ENCODE measurements around the gene AUTS2. TPM values are rescaled to one million over a fixed set of nuclear protein-coding genes. Genes with fewer than 3 reads are reported as not detected.

AUTS2 gene
- total and polyA plus RNA-seq, 2 experiments from 2014 or later = 32.0 to 91.0 TPM

DNA sequence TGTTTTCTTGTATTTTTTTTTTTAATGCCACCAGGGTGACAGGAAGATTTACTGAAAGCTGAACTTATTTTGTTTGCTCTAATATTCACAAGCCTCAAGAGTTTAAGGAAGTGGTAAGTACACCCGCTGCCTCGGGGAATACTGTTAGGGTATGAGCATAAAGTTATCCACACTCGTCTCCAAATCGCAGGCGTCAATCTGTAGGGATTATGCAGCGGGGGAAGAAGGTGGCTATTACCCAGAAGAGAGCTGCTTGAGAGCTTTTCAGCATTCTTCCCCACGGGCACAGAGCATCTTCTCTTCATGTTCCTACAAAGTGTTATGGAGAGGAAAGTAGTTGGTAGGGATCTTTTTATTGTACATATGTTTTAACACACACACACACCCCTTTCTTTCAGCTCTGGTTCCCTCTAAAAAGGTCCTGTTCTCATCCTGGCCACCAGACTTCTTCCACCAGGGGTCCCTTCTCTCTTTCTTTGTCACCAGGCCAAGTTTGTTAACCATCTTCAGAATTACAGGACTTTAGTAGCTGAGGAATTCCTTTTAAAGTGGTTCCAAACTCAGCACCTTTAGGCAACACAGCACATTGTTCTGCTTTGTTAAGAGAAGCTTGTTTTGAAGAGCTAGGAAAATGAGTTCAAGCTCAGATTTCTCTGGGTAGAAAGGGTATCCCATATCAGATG, 1122.1 kb downstream of the AUTS2 start:
- ATAC-seq (no peak), DNase-seq (ENCODE audit: low spot score) (peak; percentile 43)
- peaks cover 10% of the 10 kb centered on the region for H3K27me3 Mint-ChIP-seq (ENCODE audit: insufficient read depth, low read depth, poor library complexity)
- peaks cover 69% of the 10 kb centered on the region for H3K4me1 ChIP-seq (ENCODE audit: insufficient read depth)
- no peak overlapping the region for H3K4me2 ChIP-seq
- no peak for TF ChIP-seq ZNF114 (CRISPR knock-in tag; IDR thresholded peaks at IDR 0.05)
- TF ChIP-seq, protein P1, sequence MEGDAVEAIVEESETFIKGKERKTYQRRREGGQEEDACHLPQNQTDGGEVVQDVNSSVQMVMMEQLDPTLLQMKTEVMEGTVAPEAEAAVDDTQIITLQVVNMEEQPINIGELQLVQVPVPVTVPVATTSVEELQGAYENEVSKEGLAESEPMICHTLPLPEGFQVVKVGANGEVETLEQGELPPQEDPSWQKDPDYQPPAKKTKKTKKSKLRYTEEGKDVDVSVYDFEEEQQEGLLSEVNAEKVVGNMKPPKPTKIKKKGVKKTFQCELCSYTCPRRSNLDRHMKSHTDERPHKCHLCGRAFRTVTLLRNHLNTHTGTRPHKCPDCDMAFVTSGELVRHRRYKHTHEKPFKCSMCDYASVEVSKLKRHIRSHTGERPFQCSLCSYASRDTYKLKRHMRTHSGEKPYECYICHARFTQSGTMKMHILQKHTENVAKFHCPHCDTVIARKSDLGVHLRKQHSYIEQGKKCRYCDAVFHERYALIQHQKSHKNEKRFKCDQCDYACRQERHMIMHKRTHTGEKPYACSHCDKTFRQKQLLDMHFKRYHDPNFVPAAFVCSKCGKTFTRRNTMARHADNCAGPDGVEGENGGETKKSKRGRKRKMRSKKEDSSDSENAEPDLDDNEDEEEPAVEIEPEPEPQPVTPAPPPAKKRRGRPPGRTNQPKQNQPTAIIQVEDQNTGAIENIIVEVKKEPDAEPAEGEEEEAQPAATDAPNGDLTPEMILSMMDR (conservative IDR thresholded peaks at IDR 0.05; ENCODE audit: low read depth in 2 of 2) = peak; percentile 32
- H3K27ac Mint-ChIP-seq = no peak overlapping the region
- no peaks in the 10 kb centered on the region for H3K36me3 ChIP-seq (ENCODE audit: insufficient read depth)
- no peak overlapping the region for H3K27ac ChIP-seq (ENCODE audit: low read depth)
- H3K4me3 Mint-ChIP-seq = no peak overlapping the region
- peaks cover 99% of the 10 kb centered on the region for H3K79me2 ChIP-seq (replicated peaks; ENCODE audit: insufficient read depth)
- no peaks in the 10 kb centered on the region for H3K27me3 ChIP-seq (ENCODE audit: insufficient read depth)
- no peaks in the 10 kb centered on the region for H3K9me2 ChIP-seq (ENCODE audit: insufficient read depth)
- H2AFZ ChIP-seq = no peak overlapping the region
- peaks cover 4% of the 10 kb centered on the region; the same call in 2 of the 3 replicates for H3K36me3 Mint-ChIP-seq (ENCODE audit: low read depth)
- no peaks in the 10 kb centered on the region; the same call in 2 of the 3 replicates for H3K9me3 Mint-ChIP-seq
- 0 out of 2 replicates have a peak, but pooled peaks cover 3% of the 10 kb centered on the region for H3F3A ChIP-seq (replicated peaks; ENCODE audit: low read depth)
- peaks cover 52% of the 10 kb centered on the region for H4K20me1 ChIP-seq (replicated peaks; ENCODE audit: insufficient read depth)
- no peak overlapping the region for H3K4me3 ChIP-seq
- H3K4me1 Mint-ChIP-seq = peaks cover 65% of the 10 kb centered on the region

DNA sequence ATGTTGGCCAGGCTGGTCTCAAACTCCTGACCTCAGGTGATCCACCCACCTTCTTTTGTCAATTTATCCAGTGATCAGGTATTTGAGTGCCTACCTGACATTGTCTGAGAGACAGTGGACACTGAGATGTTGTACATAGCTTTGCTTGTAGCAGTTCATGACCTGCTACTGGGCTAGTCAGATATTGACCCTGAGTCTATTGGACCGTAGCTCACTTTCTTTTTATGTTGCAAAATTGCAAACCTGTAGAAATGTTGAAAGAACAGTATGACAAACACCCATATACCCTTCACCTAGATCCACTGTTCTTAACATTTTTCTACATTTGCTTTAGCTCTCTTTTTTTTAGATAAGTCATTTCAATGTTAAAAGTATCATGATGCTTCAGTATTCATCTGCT, 1123.2 kb downstream of the AUTS2 start:
- DNase-seq (ENCODE audit: low spot score) (no peak), ATAC-seq (no peak)
- peaks cover 45% of the 10 kb centered on the region for H4K20me1 ChIP-seq (replicated peaks; ENCODE audit: insufficient read depth)
- peaks cover 3% of the 10 kb centered on the region for H3K27me3 Mint-ChIP-seq (ENCODE audit: insufficient read depth, low read depth, poor library complexity)
- H3K4me2 ChIP-seq = no peak overlapping the region
- peaks cover 73% of the 10 kb centered on the region for H3K4me1 ChIP-seq (ENCODE audit: insufficient read depth)
- H3K36me3 Mint-ChIP-seq (ENCODE audit: low read depth) = no peaks in the 10 kb centered on the region
- no peaks in the 10 kb centered on the region for H3K27me3 ChIP-seq (ENCODE audit: insufficient read depth)
- H3K79me2 ChIP-seq (replicated peaks; ENCODE audit: insufficient read depth) = peaks cover 99% of the 10 kb centered on the region
- no peak overlapping the region for H3K4me3 Mint-ChIP-seq
- no peaks in the 10 kb centered on the region for H3K9me3 Mint-ChIP-seq
- no peaks in the 10 kb centered on the region for H3K9me2 ChIP-seq (ENCODE audit: insufficient read depth)
- H3F3A ChIP-seq (replicated peaks; ENCODE audit: low read depth) = 0 out of 2 replicates have a peak, but pooled peaks cover 3% of the 10 kb centered on the region
- H3K27ac ChIP-seq (ENCODE audit: low read depth) = no peak overlapping the region
- no peak for TF ChIP-seq ZNF114 (CRISPR knock-in tag; IDR thresholded peaks at IDR 0.05)
- TF ChIP-seq JUNB (IDR thresholded peaks at IDR 0.05; ENCODE audit: unreplicated experiment) = no peak
- TF ChIP-seq, protein P2, sequence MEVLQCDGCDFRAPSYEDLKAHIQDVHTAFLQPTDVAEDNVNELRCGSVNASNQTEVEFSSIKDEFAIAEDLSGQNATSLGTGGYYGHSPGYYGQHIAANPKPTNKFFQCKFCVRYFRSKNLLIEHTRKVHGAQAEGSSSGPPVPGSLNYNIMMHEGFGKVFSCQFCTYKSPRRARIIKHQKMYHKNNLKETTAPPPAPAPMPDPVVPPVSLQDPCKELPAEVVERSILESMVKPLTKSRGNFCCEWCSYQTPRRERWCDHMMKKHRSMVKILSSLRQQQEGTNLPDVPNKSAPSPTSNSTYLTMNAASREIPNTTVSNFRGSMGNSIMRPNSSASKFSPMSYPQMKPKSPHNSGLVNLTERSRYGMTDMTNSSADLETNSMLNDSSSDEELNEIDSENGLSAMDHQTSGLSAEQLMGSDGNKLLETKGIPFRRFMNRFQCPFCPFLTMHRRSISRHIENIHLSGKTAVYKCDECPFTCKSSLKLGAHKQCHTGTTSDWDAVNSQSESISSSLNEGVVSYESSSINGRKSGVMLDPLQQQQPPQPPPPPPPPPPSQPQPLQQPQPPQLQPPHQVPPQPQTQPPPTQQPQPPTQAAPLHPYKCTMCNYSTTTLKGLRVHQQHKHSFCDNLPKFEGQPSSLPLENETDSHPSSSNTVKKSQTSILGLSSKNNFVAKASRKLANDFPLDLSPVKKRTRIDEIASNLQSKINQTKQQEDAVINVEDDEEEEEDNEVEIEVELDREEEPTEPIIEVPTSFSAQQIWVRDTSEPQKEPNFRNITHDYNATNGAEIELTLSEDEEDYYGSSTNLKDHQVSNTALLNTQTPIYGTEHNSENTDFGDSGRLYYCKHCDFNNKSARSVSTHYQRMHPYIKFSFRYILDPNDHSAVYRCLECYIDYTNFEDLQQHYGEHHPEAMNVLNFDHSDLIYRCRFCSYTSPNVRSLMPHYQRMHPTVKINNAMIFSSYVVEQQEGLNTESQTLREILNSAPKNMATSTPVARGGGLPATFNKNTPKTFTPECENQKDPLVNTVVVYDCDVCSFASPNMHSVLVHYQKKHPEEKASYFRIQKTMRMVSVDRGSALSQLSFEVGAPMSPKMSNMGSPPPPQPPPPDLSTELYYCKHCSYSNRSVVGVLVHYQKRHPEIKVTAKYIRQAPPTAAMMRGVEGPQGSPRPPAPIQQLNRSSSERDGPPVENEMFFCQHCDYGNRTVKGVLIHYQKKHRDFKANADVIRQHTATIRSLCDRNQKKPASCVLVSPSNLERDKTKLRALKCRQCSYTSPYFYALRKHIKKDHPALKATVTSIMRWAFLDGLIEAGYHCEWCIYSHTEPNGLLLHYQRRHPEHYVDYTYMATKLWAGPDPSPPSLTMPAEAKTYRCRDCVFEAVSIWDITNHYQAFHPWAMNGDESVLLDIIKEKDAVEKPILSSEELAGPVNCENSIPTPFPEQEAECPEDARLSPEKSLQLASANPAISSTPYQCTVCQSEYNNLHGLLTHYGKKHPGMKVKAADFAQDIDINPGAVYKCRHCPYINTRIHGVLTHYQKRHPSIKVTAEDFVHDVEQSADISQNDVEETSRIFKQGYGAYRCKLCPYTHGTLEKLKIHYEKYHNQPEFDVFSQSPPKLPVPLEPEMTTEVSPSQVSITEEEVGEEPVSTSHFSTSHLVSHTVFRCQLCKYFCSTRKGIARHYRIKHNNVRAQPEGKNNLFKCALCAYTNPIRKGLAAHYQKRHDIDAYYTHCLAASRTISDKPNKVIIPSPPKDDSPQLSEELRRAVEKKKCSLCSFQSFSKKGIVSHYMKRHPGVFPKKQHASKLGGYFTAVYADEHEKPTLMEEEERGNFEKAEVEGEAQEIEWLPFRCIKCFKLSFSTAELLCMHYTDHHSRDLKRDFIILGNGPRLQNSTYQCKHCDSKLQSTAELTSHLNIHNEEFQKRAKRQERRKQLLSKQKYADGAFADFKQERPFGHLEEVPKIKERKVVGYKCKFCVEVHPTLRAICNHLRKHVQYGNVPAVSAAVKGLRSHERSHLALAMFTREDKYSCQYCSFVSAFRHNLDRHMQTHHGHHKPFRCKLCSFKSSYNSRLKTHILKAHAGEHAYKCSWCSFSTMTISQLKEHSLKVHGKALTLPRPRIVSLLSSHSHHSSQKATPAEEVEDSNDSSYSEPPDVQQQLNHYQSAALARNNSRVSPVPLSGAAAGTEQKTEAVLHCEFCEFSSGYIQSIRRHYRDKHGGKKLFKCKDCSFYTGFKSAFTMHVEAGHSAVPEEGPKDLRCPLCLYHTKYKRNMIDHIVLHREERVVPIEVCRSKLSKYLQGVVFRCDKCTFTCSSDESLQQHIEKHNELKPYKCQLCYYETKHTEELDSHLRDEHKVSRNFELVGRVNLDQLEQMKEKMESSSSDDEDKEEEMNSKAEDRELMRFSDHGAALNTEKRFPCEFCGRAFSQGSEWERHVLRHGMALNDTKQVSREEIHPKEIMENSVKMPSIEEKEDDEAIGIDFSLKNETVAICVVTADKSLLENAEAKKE (CRISPR knock-in tag; IDR thresholded peaks at IDR 0.05) = no peak
- no peak for TF ChIP-seq EZH2 (IDR thresholded peaks at IDR 0.05; ENCODE audit: low read depth, unreplicated experiment)
- TF ChIP-seq POLR2AphosphoS5 (IDR thresholded peaks at IDR 0.05; ENCODE audit: low read depth) = no peak
- TF ChIP-seq EZH2phosphoT487 (IDR thresholded peaks at IDR 0.05; ENCODE audit: unreplicated experiment) = no peak
- no peak for TF ChIP-seq STAT1 (IDR thresholded peaks at IDR 0.05; ENCODE audit: unreplicated experiment)
- no peak for TF ChIP-seq ZNF331 (CRISPR knock-in tag; IDR thresholded peaks at IDR 0.05; ENCODE audit: low read depth)
- TF ChIP-seq, protein P1 (conservative IDR thresholded peaks at IDR 0.05; ENCODE audit: low read depth in 2 of 2) = no peak
- no peak overlapping the region for H3K27ac Mint-ChIP-seq
- peaks cover 76% of the 10 kb centered on the region for H3K4me1 Mint-ChIP-seq
- H3K4me3 ChIP-seq = no peak overlapping the region
- H2AFZ ChIP-seq = no peak overlapping the region
- H3K36me3 ChIP-seq (ENCODE audit: insufficient read depth) = no peaks in the 10 kb centered on the region

Measured in GM23338 (cell line).